ENCODE results near the gene AKR7A2.
"Not testable (repeated sequence)": the region's sequence is repeated elsewhere in the genome, so short reads cannot be mapped to it uniquely, and the experiment has no call there.

Gene AKR7A2

DNA sequence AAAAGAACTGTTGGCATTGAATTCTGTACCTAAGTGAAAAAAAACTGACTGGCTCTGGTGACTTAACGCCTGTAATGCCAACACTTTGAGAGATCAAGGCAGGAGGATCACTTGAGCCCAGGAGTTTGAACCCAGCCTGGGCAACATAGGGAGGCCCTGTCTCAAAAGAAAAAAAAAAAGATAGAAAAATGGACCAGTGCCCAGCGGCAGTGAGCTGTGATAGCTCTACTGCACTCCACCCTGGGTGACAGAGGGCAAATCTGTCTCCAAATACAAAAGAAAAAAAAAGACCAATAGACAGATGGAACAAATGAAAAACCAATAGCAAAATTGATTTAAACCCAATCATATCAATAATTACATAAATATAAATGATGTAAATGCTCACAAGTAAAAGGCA, 22.7 kb downstream of the AKR7A2 start:
- H3K27me3 Mint-ChIP-seq (ENCODE audit: low read depth) = peaks cover 25% of the 10 kb centered on the region
- H3K9me3 Mint-ChIP-seq = peaks cover 31% of the 10 kb centered on the region
- peaks cover 46% of the 10 kb centered on the region for H3K36me3 Mint-ChIP-seq (ENCODE audit: low read depth)
- H3K4me3 Mint-ChIP-seq = peak overlapping the region; percentile 25 to 43 (median 43)
- TF ChIP-seq, protein P1, sequence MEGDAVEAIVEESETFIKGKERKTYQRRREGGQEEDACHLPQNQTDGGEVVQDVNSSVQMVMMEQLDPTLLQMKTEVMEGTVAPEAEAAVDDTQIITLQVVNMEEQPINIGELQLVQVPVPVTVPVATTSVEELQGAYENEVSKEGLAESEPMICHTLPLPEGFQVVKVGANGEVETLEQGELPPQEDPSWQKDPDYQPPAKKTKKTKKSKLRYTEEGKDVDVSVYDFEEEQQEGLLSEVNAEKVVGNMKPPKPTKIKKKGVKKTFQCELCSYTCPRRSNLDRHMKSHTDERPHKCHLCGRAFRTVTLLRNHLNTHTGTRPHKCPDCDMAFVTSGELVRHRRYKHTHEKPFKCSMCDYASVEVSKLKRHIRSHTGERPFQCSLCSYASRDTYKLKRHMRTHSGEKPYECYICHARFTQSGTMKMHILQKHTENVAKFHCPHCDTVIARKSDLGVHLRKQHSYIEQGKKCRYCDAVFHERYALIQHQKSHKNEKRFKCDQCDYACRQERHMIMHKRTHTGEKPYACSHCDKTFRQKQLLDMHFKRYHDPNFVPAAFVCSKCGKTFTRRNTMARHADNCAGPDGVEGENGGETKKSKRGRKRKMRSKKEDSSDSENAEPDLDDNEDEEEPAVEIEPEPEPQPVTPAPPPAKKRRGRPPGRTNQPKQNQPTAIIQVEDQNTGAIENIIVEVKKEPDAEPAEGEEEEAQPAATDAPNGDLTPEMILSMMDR (IDR thresholded peaks at IDR 0.05; ENCODE audit: unreplicated experiment in 3 of 3) = no peak
- no peaks in the 10 kb centered on the region for H3K4me1 Mint-ChIP-seq
- H3K27ac Mint-ChIP-seq = no peak overlapping the region

DNA sequence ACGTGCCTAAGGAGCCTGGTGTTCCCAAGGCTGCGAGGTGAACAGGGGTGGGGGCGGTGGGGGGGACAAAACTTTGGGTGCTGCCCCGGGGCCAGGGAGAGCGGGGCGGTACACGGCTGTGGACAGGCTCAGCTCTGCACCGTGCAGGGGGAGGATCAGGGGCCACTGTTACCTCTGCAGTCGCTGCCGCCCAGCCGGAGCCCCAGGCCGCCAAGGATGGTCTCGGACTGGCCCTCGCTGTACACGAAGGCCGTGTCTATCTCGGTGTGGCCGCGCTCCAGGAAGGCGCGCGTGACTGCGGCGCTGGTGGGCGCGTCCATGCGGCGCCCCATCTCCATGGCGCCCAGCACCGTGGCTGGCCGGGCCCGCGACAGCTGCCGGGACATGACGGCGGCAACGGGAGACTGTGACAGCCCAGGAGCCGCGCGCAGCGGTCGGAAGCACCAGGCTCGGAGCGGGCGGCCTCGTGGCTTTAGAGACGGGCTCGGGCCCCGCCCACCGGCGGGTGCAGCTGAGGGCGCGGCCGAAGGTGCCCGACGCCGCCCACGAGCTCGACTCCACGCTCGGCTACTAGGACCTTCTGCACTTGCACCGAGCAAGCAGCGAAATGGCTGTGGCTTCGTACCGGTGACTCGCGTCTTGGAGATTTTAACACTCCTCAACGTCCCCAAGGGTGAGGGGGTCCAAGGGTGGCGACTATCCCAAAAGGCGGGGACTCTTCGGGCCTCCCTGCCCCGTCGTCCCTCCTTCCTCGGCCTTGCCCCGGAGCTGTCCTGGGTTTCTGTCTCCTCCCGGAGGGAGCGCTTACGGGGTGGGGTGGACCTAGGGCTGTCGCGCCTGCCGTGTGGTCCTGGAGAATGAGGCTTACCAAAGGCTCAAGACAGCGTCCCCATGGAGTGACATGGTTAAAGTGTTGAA, 23.4 kb downstream of the AKR7A2 start, which contains the start of gene AKR7A3:
Gene AKR7A3, minus strand, starts transcription at position 447 of the 918 bp plus-strand sequence. Its CDS starts 61 bp downstream, at position 386.
- H3K27ac Mint-ChIP-seq, H3K4me1 Mint-ChIP-seq: not testable (repeated sequence)
- Mint-ChIP-seq H3K36me3 (ENCODE audit: low read depth) (peaks cover 41% of the 10 kb centered on the region), H3K4me3 (peak within 1 kb of the TSS; percentile 50 to 78 (median 60)), H3K27me3 (ENCODE audit: low read depth) (peaks cover 25% of the 10 kb centered on the region), H3K9me3 (peaks cover 27% of the 10 kb centered on the region)

DNA sequence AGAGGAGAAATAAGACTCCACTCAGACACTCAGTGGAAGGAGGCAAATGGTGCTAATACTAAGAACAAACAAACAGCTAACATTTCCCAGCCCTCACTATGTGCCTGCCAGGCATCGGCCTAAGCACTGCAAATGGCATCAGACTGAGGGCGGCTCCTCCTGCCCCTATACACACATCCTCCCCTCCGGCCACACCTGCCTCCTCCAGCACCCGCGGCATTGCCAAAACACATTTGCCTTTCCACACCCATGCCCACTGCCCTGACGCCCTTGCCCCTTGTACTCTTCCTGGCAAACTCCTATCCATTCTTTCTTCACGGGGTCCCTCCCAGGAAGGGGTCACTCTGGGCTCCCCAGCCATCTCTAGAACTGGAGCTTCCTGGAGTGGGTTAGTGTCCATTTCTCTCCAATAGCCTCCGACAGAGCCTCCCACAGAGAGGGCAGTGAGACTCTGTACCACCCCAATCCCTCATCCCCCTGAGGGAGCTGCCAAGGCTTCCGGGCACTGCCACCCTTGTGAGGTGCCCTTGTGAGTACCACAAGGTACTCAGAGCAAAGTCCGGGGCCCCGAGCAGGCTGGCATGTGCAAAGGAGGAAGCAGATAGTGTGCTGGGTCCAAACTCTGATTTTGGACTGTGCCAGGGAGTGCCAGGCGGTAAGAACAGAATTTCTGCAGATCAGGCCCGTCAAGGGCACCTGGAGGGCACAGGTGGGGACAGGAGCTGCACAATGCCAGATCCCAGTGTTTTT, 24.3 kb downstream of the AKR7A2 start:
- Mint-ChIP-seq H3K4me3 (peak overlapping the region; percentile 50 to 78 (median 60)), H3K36me3 (ENCODE audit: low read depth) (peaks cover 31% of the 10 kb centered on the region), H3K4me1 (no peaks in the 10 kb centered on the region), H3K27ac (no peak overlapping the region), H3K27me3 (ENCODE audit: low read depth) (peaks cover 25% of the 10 kb centered on the region), H3K9me3 (peaks cover 18% of the 10 kb centered on the region)
- TF ChIP-seq, protein P1 (IDR thresholded peaks at IDR 0.05; ENCODE audit: unreplicated experiment in 3 of 3) = no peak

DNA sequence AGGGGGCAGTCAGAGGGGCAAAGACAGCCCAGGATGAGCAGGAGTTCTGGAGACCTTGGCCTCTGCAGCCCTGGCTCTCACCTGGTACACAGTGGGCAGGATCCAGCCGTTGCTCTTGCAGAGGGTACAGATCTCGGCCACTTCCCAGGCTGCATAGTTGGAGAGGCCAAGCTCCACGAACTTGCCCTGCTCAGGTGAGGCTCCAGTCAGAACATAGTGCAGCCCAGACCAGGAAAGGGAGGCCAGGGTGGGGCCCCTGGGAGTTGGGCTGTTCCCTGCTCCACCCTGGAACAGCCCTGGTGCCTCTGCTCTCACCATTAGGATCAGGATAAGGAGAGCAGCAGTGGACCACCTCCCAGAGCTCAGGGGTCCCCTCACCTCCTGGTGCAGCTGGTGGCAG, 26.1 kb downstream of the AKR7A2 start:
- peaks cover 25% of the 10 kb centered on the region for H3K27me3 Mint-ChIP-seq (ENCODE audit: low read depth)
- H3K4me3 Mint-ChIP-seq, H3K4me1 Mint-ChIP-seq, H3K27ac Mint-ChIP-seq, H3K9me3 Mint-ChIP-seq: not testable (repeated sequence)
- peaks cover 24% of the 10 kb centered on the region for H3K36me3 Mint-ChIP-seq (ENCODE audit: low read depth)

DNA sequence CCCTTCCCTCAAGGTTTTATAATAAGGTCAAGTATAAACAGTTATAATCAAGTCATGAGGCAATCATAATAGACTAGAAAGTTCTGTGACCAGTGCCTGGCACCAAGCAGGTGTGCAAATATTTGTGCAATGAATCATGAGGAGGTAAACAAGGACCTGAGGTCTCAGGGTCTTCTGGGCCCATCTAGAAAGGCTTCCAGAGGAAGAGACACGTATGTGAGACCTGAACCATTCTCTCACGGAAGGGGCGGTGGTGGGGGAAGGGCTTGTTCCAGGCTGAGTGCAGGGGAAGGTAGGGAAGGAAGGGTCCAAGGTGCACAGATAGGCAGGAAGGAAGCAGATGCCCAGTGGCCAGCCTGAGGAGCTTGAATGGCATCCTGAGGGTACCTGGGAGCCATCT, 26.6 kb downstream of the AKR7A2 start:
- Mint-ChIP-seq H3K36me3 (ENCODE audit: low read depth) (peaks cover 23% of the 10 kb centered on the region), H3K27me3 (ENCODE audit: low read depth) (peaks cover 25% of the 10 kb centered on the region)
- not testable (repeated sequence) for H3K4me3 Mint-ChIP-seq, H3K4me1 Mint-ChIP-seq, H3K9me3 Mint-ChIP-seq, H3K27ac Mint-ChIP-seq

DNA sequence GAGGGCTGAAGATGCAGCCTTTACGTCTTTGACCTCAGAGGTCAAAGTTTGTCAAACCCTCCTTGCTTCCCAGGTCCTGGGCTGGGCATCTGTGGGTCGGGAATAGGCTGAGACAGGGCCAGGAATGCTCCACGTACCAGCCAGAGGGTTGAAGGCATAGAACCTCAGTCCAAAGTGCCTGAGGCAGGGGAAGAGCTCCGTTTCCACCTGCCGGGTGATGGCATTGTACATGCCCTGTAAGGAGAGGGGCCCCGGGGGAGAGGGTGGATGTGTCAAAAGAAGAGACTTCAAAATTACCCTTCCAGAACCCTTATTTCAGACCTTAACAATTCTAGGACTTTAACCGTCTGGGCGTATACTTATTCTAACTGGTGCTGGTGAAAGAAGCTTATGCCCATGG, 27.1 kb downstream of the AKR7A2 start:
- TF ChIP-seq, protein P1 (IDR thresholded peaks at IDR 0.05; ENCODE audit: unreplicated experiment in 3 of 3) = no peak
- Mint-ChIP-seq H3K27me3 (ENCODE audit: low read depth) (peaks cover 22% of the 10 kb centered on the region), H3K4me3 (no peak overlapping the region), H3K9me3 (peaks cover 8% of the 10 kb centered on the region), H3K4me1 (no peaks in the 10 kb centered on the region), H3K27ac (no peak overlapping the region), H3K36me3 (ENCODE audit: low read depth) (peaks cover 23% of the 10 kb centered on the region)

DNA sequence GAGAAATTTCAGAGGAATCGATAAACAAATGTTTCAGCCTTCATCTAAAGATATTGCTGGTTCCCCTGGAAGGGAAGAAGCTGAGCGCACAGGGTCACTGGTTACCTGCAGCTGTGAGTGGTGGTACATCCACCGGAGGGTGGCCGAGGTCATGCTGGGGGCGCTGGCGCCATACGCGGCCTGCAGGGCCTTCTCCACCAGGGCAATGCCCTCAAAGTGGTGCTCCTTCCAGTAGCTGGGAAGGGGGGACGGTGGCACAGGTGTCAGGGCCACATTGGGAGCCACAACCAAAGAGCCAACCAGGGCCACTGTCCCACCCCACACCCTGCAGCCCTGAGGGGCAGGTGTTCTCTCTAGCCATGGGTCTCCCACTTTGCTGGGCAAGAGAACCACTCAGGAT, 28.1 kb downstream of the AKR7A2 start:
- Mint-ChIP-seq H3K4me3 (no peak overlapping the region), H3K9me3 (peaks cover 3% of the 10 kb centered on the region), H3K36me3 (ENCODE audit: low read depth) (peaks cover 19% of the 10 kb centered on the region), H3K27ac (no peak overlapping the region), H3K4me1 (no peaks in the 10 kb centered on the region), H3K27me3 (ENCODE audit: low read depth) (peaks cover 13% of the 10 kb centered on the region)
- TF ChIP-seq, protein P1 (IDR thresholded peaks at IDR 0.05; ENCODE audit: unreplicated experiment in 3 of 3) = no peak
